NCI-H2081 treated with DMSO at 0.1 percent for 48 hours (cell line): ENCODE measurements around the gene SLC39A13.

Source experiments
- DNase-seq: peaks from one replicate; lab custom pipeline; 2025; lab: John Stamatoyannopoulos, UW

SLC39A13 gene

GRCh38 chr11:47384498-47384897 is 23.9 kb upstream of the SLC39A13 start:
- no peak for DNase-seq

GRCh38 chr11:47387944-47388696 is 20.3 kb upstream of the SLC39A13 start:
- DNase-seq, result no peak

GRCh38 chr11:47388697-47389576 is 19.5 kb upstream of the SLC39A13 start:
- no peak for DNase-seq

GRCh38 chr11:47389577-47390421 is 18.6 kb upstream of the SLC39A13 start:
- DNase-seq, result no peak

GRCh38 chr11:47390422-47390760 is 18.0 kb upstream of the SLC39A13 start:
- no peak for DNase-seq

- DNase-seq, result no peak
Observed at GRCh38 chr11:47391077-47391583, 17.3 kb upstream of the SLC39A13 start.

- no peak for DNase-seq
Observed at GRCh38 chr11:47391711-47392432, 16.5 kb upstream of the SLC39A13 start.

GRCh38 chr11:47392546-47393162 is 15.7 kb upstream of the SLC39A13 start:
- no peak for DNase-seq

- DNase-seq, result no peak
Observed at GRCh38 chr11:47393163-47394049, 15.0 kb upstream of the SLC39A13 start.

GRCh38 chr11:47394050-47394321 is 14.4 kb upstream of the SLC39A13 start:
- DNase-seq, result no peak

GRCh38 chr11:47394322-47395222 is 13.8 kb upstream of the SLC39A13 start:
- DNase-seq, result no peak

GRCh38 chr11:47395223-47396048 is 13.0 kb upstream of the SLC39A13 start:
- DNase-seq, result no peak

GRCh38 chr11:47396049-47396320 is 12.4 kb upstream of the SLC39A13 start:
- no peak for DNase-seq

- no peak for DNase-seq
Observed at GRCh38 chr11:47398011-47398410, 10.4 kb upstream of the SLC39A13 start.

GRCh38 chr11:47398551-47398950 is 9.8 kb upstream of the SLC39A13 start:
- DNase-seq, result no peak

- no peak for DNase-seq
Observed at GRCh38 chr11:47399860-47400767, 8.3 kb upstream of the SLC39A13 start.

GRCh38 chr11:47400768-47401279 is 7.6 kb upstream of the SLC39A13 start:
- no peak for DNase-seq
